Measurements from ENCODE around the gene PRKCB.
"Not testable (repeated sequence)": the region's sequence is repeated elsewhere in the genome, so short reads cannot be mapped to it uniquely, and the experiment has no call there.

Gene PRKCB

GRCh38 chr16:24108090-24108489 is 272.3 kb downstream of the PRKCB start:
- DNase-seq = not testable (repeated sequence)

GRCh38 chr16:24111724-24112302 is 276.0 kb downstream of the PRKCB start:
- DNase-seq = no peak

- DNase-seq = no peak
Observed at GRCh38 chr16:24113115-24113745, 277.4 kb downstream of the PRKCB start.

GRCh38 chr16:24114876-24115275 is 279.1 kb downstream of the PRKCB start:
- DNase-seq = no peak

- no peak for DNase-seq
Observed at GRCh38 chr16:24116046-24116776, 280.4 kb downstream of the PRKCB start.

GRCh38 chr16:24116989-24117388 is 281.2 kb downstream of the PRKCB start:
- no peak for DNase-seq

- DNase-seq = no peak
Observed at GRCh38 chr16:24117680-24118079, 281.9 kb downstream of the PRKCB start.

- no peak for DNase-seq
Observed at GRCh38 chr16:24118126-24118821, 282.5 kb downstream of the PRKCB start.

GRCh38 chr16:24119807-24120206 is 284.0 kb downstream of the PRKCB start:
- DNase-seq = no peak

- no peak for DNase-seq
Observed at GRCh38 chr16:24123275-24123674, 287.5 kb downstream of the PRKCB start.

- no peak for DNase-seq
Observed at GRCh38 chr16:24124291-24124690, 288.5 kb downstream of the PRKCB start.

GRCh38 chr16:24125214-24125613 is 289.4 kb downstream of the PRKCB start:
- no peak for DNase-seq

GRCh38 chr16:24129412-24129918 is 293.7 kb downstream of the PRKCB start:
- DNase-seq = no peak

- no peak for DNase-seq
Observed at GRCh38 chr16:24130494-24131085, 294.8 kb downstream of the PRKCB start.

- DNase-seq = no peak
Observed at GRCh38 chr16:24131294-24131693, 295.5 kb downstream of the PRKCB start.

- no peak for DNase-seq
Observed at GRCh38 chr16:24132048-24132796, 296.4 kb downstream of the PRKCB start.

GRCh38 chr16:24132797-24133155 is 297.0 kb downstream of the PRKCB start:
- DNase-seq = no peak

GRCh38 chr16:24135624-24136565 is 300.1 kb downstream of the PRKCB start:
- no peak for DNase-seq

GRCh38 chr16:24138024-24138423 is 302.2 kb downstream of the PRKCB start:
- no peak for DNase-seq

- DNase-seq = no peak
Observed at GRCh38 chr16:24138575-24138974, 302.8 kb downstream of the PRKCB start.

- no peak for DNase-seq
Observed at GRCh38 chr16:24139282-24139681, 303.5 kb downstream of the PRKCB start.
